ENCODE data around the gene VEZT. TPM values are rescaled to one million over a fixed set of nuclear protein-coding genes. Genes with fewer than 3 reads are reported as not detected.

Gene VEZT
- total and polyA plus RNA-seq, 9 of the 15 experiments (the other 6 are each of a cell fraction or from before 2014, with no cell fraction given) = 16.1 to 61.5 (median 32.6) TPM

DNA sequence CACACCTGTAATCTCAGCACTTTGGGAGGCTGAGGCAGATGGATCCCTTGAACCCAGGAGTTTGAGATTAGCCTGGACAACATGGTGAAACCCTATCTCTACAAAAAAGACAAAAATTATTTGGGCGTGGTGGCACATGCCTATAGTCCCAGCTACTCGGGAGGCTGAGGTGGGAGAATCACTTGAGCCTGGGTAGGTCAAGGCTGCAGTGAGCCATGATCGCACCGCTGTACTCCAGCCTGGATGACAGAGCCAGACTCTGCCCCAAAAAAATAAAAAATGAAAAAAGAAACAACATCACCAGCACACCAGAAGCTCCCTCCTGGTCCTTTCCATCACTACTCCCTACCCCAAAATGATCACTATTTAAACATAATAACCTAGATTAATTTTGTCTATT is 2.6 kb downstream of the VEZT start (continued):
- TF ChIP-seq MED1 (CRISPR knock-in tag; IDR thresholded peaks at IDR 0.05; ENCODE audit: borderline replicate concordance) (no peak), NRF1 (conservative IDR thresholded peaks at IDR 0.05 in 1 of 2, IDR thresholded peaks at IDR 0.05 in 1 of 2) (no peak), ZNF696 (CRISPR knock-in tag; conservative IDR thresholded peaks at IDR 0.05) (no peak), ZNF644 (tag; IDR thresholded peaks at IDR 0.05; ENCODE audit: low read depth) (no peak), ILF3 (IDR thresholded peaks at IDR 0.05; ENCODE audit: borderline replicate concordance) (no peak), RB1 (IDR thresholded peaks at IDR 0.05; ENCODE audit: low read depth) (no peak)
- TF ChIP-seq, protein P1, sequence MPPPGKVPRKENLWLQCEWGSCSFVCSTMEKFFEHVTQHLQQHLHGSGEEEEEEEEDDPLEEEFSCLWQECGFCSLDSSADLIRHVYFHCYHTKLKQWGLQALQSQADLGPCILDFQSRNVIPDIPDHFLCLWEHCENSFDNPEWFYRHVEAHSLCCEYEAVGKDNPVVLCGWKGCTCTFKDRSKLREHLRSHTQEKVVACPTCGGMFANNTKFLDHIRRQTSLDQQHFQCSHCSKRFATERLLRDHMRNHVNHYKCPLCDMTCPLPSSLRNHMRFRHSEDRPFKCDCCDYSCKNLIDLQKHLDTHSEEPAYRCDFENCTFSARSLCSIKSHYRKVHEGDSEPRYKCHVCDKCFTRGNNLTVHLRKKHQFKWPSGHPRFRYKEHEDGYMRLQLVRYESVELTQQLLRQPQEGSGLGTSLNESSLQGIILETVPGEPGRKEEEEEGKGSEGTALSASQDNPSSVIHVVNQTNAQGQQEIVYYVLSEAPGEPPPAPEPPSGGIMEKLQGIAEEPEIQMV (tag; conservative IDR thresholded peaks at IDR 0.05; ENCODE audit: low read depth) = no peak
- TF ChIP-seq, protein P2, sequence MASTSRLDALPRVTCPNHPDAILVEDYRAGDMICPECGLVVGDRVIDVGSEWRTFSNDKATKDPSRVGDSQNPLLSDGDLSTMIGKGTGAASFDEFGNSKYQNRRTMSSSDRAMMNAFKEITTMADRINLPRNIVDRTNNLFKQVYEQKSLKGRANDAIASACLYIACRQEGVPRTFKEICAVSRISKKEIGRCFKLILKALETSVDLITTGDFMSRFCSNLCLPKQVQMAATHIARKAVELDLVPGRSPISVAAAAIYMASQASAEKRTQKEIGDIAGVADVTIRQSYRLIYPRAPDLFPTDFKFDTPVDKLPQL (IDR thresholded peaks at IDR 0.05; ENCODE audit: extremely low read depth, insufficient read length) = no peak

DNA sequence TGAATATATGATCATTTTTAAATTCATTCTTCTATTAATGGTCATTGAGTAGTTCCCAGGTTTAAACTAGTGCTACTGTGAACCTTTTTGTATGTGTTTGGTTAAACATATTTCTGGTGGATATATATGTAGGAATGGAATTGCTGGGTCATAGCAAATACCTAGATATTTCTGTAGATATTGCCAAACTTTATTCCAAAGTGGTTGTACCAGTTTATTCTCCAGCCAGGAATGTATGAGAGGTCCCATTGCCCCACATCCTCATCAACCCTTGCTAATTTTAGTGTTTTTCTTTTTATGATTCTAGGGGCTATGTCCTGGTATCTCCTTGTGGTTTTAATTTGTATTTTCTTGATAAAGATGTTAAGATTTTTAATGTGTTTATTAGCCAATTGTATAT is 3.1 kb downstream of the VEZT start:
- BruUV-seq (replicated peaks) = no TSS peak
- in situ Hi-C loops (cut with MboI) (no loop called here), intact Hi-C loops (cut with micrococcal nuclease) (no loop called here)
- H3K79me2 ChIP-seq (ENCODE audit: control insufficient read depth, insufficient read depth, low read length) = peaks cover 84% of the 10 kb centered on the region
- peaks cover 3% of the 10 kb centered on the region; the same call in 1 of the 3 replicates for H3K36me3 ChIP-seq (ENCODE audit: control insufficient read depth, insufficient read depth, low read length)
- POLR2A ChIA-PET = no interaction called here
- H2AFZ ChIP-seq (ENCODE audit: low read depth, low read length) = no peak overlapping the region
- H3K9ac ChIP-seq (ENCODE audit: insufficient read depth in 1 of 2, low read depth in 2 of 2, low read length in 2 of 2) = no peak overlapping the region
- H3K27ac ChIP-seq (ENCODE audit: extremely low read depth, low read depth, low read length) = no peak overlapping the region
- no peaks in the 10 kb centered on the region for H3K9me3 ChIP-seq (replicated peaks; ENCODE audit: control insufficient read depth, insufficient read depth, low read depth, low read length)
- FAIRE-seq (no peak), ATAC-seq (no peak), DNase-seq (ENCODE audit: extremely low read depth in 1 of 4, low spot score in 3 of 4) (no peak)
- no peak overlapping the region for H3K4me3 ChIP-seq
- H3K9me1 ChIP-seq (ENCODE audit: control insufficient read depth, insufficient read depth, low read length) = no peaks in the 10 kb centered on the region
- CTCF ChIA-PET (ENCODE audit: low intra/inter-chr PET ratio) = no interaction called here
- H4K20me1 ChIP-seq (replicated peaks; ENCODE audit: control insufficient read depth, insufficient read depth, low read length) = no peaks in the 10 kb centered on the region
- H3K4me2 ChIP-seq (ENCODE audit: insufficient read depth, low read length) = no peak overlapping the region
- H3K27me3 ChIP-seq (ENCODE audit: control insufficient read depth in 2 of 2, insufficient read depth in 2 of 2, low read length in 2 of 2) = no peaks in the 10 kb centered on the region
- peaks cover 17 to 26% of the 10 kb centered on the region in 2 experiments for H3K4me1 ChIP-seq (replicated peaks in 1 of 2; ENCODE audit: control insufficient read depth in 2 of 2, insufficient read depth in 2 of 2, low read length in 2 of 2)
- TF ChIP-seq, protein P3, sequence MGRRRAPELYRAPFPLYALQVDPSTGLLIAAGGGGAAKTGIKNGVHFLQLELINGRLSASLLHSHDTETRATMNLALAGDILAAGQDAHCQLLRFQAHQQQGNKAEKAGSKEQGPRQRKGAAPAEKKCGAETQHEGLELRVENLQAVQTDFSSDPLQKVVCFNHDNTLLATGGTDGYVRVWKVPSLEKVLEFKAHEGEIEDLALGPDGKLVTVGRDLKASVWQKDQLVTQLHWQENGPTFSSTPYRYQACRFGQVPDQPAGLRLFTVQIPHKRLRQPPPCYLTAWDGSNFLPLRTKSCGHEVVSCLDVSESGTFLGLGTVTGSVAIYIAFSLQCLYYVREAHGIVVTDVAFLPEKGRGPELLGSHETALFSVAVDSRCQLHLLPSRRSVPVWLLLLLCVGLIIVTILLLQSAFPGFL (CRISPR knock-in tag; IDR thresholded peaks at IDR 0.05) = no peak
- TF ChIP-seq DPF2 (IDR thresholded peaks at IDR 0.05) = no peak
- TF ChIP-seq U2AF1 (optimal IDR thresholded peaks at IDR 0.05; ENCODE audit: low read depth, low read length) = no peak
- TF ChIP-seq, protein P4, sequence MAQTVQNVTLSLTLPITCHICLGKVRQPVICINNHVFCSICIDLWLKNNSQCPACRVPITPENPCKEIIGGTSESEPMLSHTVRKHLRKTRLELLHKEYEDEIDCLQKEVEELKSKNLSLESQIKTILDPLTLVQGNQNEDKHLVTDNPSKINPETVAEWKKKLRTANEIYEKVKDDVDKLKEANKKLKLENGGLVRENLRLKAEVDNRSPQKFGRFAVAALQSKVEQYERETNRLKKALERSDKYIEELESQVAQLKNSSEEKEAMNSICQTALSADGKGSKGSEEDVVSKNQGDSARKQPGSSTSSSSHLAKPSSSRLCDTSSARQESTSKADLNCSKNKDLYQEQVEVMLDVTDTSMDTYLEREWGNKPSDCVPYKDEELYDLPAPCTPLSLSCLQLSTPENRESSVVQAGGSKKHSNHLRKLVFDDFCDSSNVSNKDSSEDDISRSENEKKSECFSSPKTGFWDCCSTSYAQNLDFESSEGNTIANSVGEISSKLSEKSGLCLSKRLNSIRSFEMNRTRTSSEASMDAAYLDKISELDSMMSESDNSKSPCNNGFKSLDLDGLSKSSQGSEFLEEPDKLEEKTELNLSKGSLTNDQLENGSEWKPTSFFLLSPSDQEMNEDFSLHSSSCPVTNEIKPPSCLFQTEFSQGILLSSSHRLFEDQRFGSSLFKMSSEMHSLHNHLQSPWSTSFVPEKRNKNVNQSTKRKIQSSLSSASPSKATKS (CRISPR knock-in tag; IDR thresholded peaks at IDR 0.05) = no peak

All from K562 (cell line).